Measurements from ENCODE around the gene XPR1.

- no peak for TF ChIP-seq CTCF (IDR thresholded peaks at IDR 0.05; ENCODE audit: insufficient read depth, low read depth, low read length)
- no peak for TF ChIP-seq EZH2 (IDR thresholded peaks at IDR 0.05; ENCODE audit: insufficient read depth, low read length)
These were observed 4.4 kb upstream of the XPR1 start for GRCh38 chr1:180627411-180627810.
